Measurements from ENCODE around the gene LEMD3. TPM values are rescaled to one million over a fixed set of nuclear protein-coding genes. Genes with fewer than 3 reads are reported as not detected.

The LEMD3 gene
- total RNA-seq, 1 experiment from 2014 or later = 26.9 TPM

GRCh38 chr12:65156366-65156841 is 13.0 kb upstream of the LEMD3 start:
- no peak overlapping the region for H3K4me3 ChIP-seq (ENCODE audit: low read depth in 2 of 2, low read length in 2 of 2)
- POLR2A ChIA-PET = no interaction called here
- in situ Hi-C loops (cut with HindIII; ENCODE audit: low pct_unique_long_range_greater_than_20kb, low sequenced_read_pairs) (no loop called here), intact Hi-C loops (cut with micrococcal nuclease; ENCODE audit: unreplicated experiment) (no loop called here)
- no peak overlapping the region for H3K27ac ChIP-seq (ENCODE audit: low read length)
- no peak for ATAC-seq
- TF ChIP-seq TCF7L2 (IDR thresholded peaks at IDR 0.05; ENCODE audit: low read depth, low read length) (no peak), SIN3A (IDR thresholded peaks at IDR 0.05; ENCODE audit: borderline replicate concordance, insufficient read depth, low read depth, low read length) (no peak), REST (IDR thresholded peaks at IDR 0.05; ENCODE audit: insufficient read depth in 1 of 2, low read depth in 2 of 2, low read length in 1 of 2) (no peak), CTCF (IDR thresholded peaks at IDR 0.05) (no peak), POLR2AphosphoS5 (IDR thresholded peaks at IDR 0.05; ENCODE audit: low read depth, low read length) (no peak)
- no peaks in the 10 kb centered on the region for H3K9me3 ChIP-seq (ENCODE audit: control insufficient read depth, insufficient read depth, low read depth, low read length)
- no peak for DNase-seq (ENCODE audit: low read depth, low spot score)
- H3K36me3 ChIP-seq (ENCODE audit: control insufficient read depth, insufficient read depth, low read length) = no peaks in the 10 kb centered on the region
- H3K4me1 ChIP-seq (ENCODE audit: control insufficient read depth, insufficient read depth, low read length) = no peaks in the 10 kb centered on the region
- no TSS peak for BruUV-seq (replicated peaks)
- CTCF ChIA-PET = interaction anchor here (0.6 kb wide), 1 partner anchor 337 kb away, joined by 10 read pairs; no protein-coding TSS in a partner anchor
- peaks cover 22% of the 10 kb centered on the region; the same call in 1 of the 2 replicates for H3K27me3 ChIP-seq (ENCODE audit: control insufficient read depth, insufficient read depth, low read length)

- Histone ChIP-seq H3K4me1 (ENCODE audit: control insufficient read depth, insufficient read depth, low read length) (no peaks in the 10 kb centered on the region), H3K27ac (ENCODE audit: low read length) (no peak overlapping the region), H3K27me3 (ENCODE audit: control insufficient read depth, insufficient read depth, low read length) (peaks cover 20% of the 10 kb centered on the region; the same call in 1 of the 2 replicates), H3K36me3 (ENCODE audit: control insufficient read depth, insufficient read depth, low read length) (no peaks in the 10 kb centered on the region), H3K9me3 (ENCODE audit: control insufficient read depth, insufficient read depth, low read depth, low read length) (no peaks in the 10 kb centered on the region), H3K4me3 (ENCODE audit: low read depth in 2 of 2, low read length in 2 of 2) (no peak overlapping the region)
- intact Hi-C loops (cut with micrococcal nuclease; ENCODE audit: unreplicated experiment) (no loop called here), in situ Hi-C loops (cut with HindIII; ENCODE audit: low pct_unique_long_range_greater_than_20kb, low sequenced_read_pairs) (no loop called here)
- ATAC-seq = no peak
- CTCF ChIA-PET = no interaction called here
- DNase-seq (ENCODE audit: low read depth, low spot score) = no peak
- BruUV-seq (replicated peaks) = no TSS peak
- TF ChIP-seq TCF7L2 (IDR thresholded peaks at IDR 0.05; ENCODE audit: low read depth, low read length) (no peak), POLR2AphosphoS5 (IDR thresholded peaks at IDR 0.05; ENCODE audit: low read depth, low read length) (no peak), SIN3A (IDR thresholded peaks at IDR 0.05; ENCODE audit: borderline replicate concordance, insufficient read depth, low read depth, low read length) (no peak), CTCF (IDR thresholded peaks at IDR 0.05) (no peak), REST (IDR thresholded peaks at IDR 0.05; ENCODE audit: insufficient read depth in 1 of 2, low read depth in 2 of 2, low read length in 1 of 2) (no peak)
- POLR2A ChIA-PET = interaction anchor here (0.6 kb wide), 1 partner anchor 14 kb away, joined by 4 read pairs; no protein-coding TSS in a partner anchor
Measured at GRCh38 chr12:65157091-65157490, 12.3 kb upstream of the LEMD3 start.
